Measurements from ENCODE around the gene CREB3L2. TPM values are rescaled to one million over a fixed set of nuclear protein-coding genes. Genes with fewer than 3 reads are reported as not detected.

Gene CREB3L2
- total RNA-seq, 1 donor from 2014 or later = 8.4 TPM

GRCh38 chr7:137940656-137941518, 61.0 kb downstream of the CREB3L2 start:
- no peak for FAIRE-seq
- no peaks in the 10 kb centered on the region for H3K27me3 ChIP-seq (ENCODE audit: control insufficient read depth, insufficient read depth, low read length)
- no peak for DNase-seq (ENCODE audit: low read depth)
- no peak overlapping the region for H3K4me3 ChIP-seq (ENCODE audit: low read depth, low read length)
- H3K36me3 ChIP-seq (ENCODE audit: control insufficient read depth, insufficient read depth, low read length) = no peaks in the 10 kb centered on the region
- no peak for TF ChIP-seq CTCF (IDR thresholded peaks at IDR 0.05; ENCODE audit: insufficient read depth, low read length, severe bottlenecking)

GRCh38 chr7:137940218-137940617, 61.7 kb downstream of the CREB3L2 start:
- Histone ChIP-seq H3K36me3 (ENCODE audit: control insufficient read depth, insufficient read depth, low read length) (no peaks in the 10 kb centered on the region), H3K27me3 (ENCODE audit: control insufficient read depth, insufficient read depth, low read length) (no peaks in the 10 kb centered on the region), H3K4me3 (ENCODE audit: low read depth, low read length) (no peak overlapping the region)
- no peak for FAIRE-seq
- DNase-seq (ENCODE audit: low read depth) = no peak
- TF ChIP-seq CTCF (IDR thresholded peaks at IDR 0.05; ENCODE audit: insufficient read depth, low read length, severe bottlenecking) = no peak

GRCh38 chr7:137937202-137937560, 64.7 kb downstream of the CREB3L2 start:
- DNase-seq (ENCODE audit: low read depth) = no peak
- Histone ChIP-seq H3K27me3 (ENCODE audit: control insufficient read depth, insufficient read depth, low read length) (no peaks in the 10 kb centered on the region), H3K4me3 (ENCODE audit: low read depth, low read length) (no peak overlapping the region), H3K36me3 (ENCODE audit: control insufficient read depth, insufficient read depth, low read length) (no peaks in the 10 kb centered on the region)
- no peak for FAIRE-seq
- TF ChIP-seq CTCF (IDR thresholded peaks at IDR 0.05; ENCODE audit: insufficient read depth, low read length, severe bottlenecking) = no peak

- no peak for TF ChIP-seq CTCF (IDR thresholded peaks at IDR 0.05; ENCODE audit: insufficient read depth, low read length, severe bottlenecking)
- Histone ChIP-seq H3K36me3 (ENCODE audit: control insufficient read depth, insufficient read depth, low read length) (no peaks in the 10 kb centered on the region), H3K27me3 (ENCODE audit: control insufficient read depth, insufficient read depth, low read length) (no peaks in the 10 kb centered on the region), H3K4me3 (ENCODE audit: low read depth, low read length) (no peak overlapping the region)
- FAIRE-seq (no peak), DNase-seq (ENCODE audit: low read depth) (no peak)
Observed at GRCh38 chr7:137936509-137937201, 65.2 kb downstream of the CREB3L2 start.

- Histone ChIP-seq H3K4me3 (ENCODE audit: low read depth, low read length) (no peak overlapping the region), H3K27me3 (ENCODE audit: control insufficient read depth, insufficient read depth, low read length) (no peaks in the 10 kb centered on the region), H3K36me3 (ENCODE audit: control insufficient read depth, insufficient read depth, low read length) (no peaks in the 10 kb centered on the region)
- TF ChIP-seq CTCF (IDR thresholded peaks at IDR 0.05; ENCODE audit: insufficient read depth, low read length, severe bottlenecking) = no peak
- DNase-seq (ENCODE audit: low read depth) (no peak), FAIRE-seq (no peak)
Observed at GRCh38 chr7:137935884-137936508, 65.9 kb downstream of the CREB3L2 start.

Measured in bronchial epithelial cell (primary cell).